NCI-H1694 treated with DMSO at 0.1 percent for 48 hours (cell line): Measurements from ENCODE around the gene TMEM125.

Source experiments
- DNase-seq: peaks from one replicate; lab custom pipeline; 2025; lab: John Stamatoyannopoulos, UW

TMEM125 gene

GRCh38 chr1:43274125-43274803 lies 4.5 kb downstream of the TMEM125 start:
- DNase-seq, result no peak

- no peak for DNase-seq
Measured at GRCh38 chr1:43274804-43275180, 5.0 kb downstream of the TMEM125 start.

- no peak for DNase-seq
Measured at GRCh38 chr1:43275826-43276620, 6.2 kb downstream of the TMEM125 start.

DNA sequence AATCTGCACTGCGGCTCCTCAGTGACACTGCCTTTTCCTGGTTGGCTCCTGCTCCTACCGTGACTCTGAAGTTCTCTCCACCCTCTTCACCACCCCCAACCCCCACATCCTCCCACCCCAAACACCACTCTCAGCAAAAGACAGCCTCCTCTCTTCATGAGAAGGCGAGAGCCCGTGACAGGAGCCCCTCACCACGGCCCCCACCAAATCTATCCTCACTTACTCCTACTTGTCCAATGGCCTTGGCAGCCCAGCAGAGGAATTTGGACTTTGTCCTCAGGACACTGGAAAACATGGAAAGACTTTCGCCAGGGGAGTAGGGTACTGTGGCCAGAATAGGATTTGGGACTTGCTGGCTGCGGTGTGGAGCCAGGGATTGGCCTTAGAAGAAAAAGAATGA lies 6.9 kb downstream of the TMEM125 start:
- no peak for DNase-seq

GRCh38 chr1:43277116-43277876 lies 7.5 kb downstream of the TMEM125 start:
- no peak for DNase-seq

- no peak for DNase-seq
Measured at GRCh38 chr1:43279161-43279560, 9.4 kb downstream of the TMEM125 start.

- DNase-seq, result no peak
Measured at GRCh38 chr1:43279666-43280065, 9.9 kb downstream of the TMEM125 start.

DNA sequence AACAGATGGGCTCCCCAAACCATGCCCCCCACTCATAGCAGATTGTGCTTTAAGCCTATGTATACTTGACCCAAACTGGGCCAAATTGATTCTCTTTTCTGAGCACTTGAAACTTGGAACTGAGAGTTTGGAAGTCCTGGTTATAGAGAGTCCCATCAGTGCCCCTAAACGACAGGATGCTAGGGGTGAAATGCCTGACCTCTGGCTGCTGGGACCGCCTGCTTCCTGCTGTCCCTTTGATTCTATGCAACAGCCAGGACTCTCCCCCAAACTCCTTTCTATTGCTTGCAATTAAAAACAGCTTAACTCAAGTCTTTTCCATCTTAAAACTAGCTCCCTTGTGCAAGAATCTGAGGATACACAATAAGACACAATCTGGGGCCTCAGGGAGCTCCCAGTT lies 10.9 kb downstream of the TMEM125 start:
- no peak for DNase-seq

GRCh38 chr1:43282220-43283195 lies 12.7 kb downstream of the TMEM125 start:
- no peak for DNase-seq

DNA sequence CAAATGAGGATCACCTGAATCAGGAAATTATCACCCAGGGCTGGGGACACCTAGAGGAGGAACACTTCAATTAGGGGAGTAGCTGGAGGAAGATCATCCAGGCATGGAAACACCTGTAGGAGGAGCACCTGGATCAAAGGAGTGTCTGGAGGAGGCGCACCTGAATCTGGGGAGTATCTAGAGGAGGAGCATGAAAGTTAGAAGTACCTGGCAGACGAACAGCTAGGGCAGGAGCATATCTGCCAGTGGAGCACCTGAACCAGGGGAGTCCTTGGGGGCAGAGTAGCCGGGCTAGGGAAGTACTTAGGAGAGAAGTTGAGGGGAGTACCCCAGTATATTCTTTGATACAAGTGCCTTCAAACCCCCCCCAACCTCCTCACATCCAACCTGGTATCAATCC lies 14.3 kb downstream of the TMEM125 start:
- DNase-seq, result no peak

DNA sequence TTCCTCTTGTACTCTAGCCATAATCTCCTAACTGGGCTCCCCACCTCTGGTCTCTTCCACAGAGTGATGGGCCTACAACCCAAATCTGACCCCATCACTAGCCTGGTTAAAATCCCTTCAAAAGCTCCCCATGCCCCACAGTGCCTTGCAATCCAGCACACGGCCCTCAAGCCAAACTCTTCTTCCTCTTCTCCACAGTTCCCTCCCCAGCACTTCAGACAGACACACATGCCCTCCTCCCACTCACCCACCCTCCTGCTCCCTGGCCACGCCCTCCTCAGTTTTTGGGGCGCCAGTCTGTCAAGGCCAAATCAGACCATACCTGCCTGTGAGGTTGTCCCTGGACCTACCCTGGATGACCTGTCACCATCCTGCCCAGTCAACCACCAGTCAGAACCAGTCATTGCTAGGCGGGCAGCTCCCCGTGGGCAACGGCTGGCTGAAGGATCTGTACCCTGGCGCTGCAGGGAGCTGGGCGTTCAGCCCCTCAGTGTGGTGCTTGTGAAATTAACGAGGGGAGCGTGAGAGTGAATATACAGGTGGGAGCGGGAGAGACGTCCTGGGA lies 14.8 kb downstream of the TMEM125 start:
- no peak for DNase-seq

- DNase-seq, result no peak
Measured at GRCh38 chr1:43285269-43285990, 15.6 kb downstream of the TMEM125 start, which contains the start of gene C1orf210. TSS of gene C1orf210 (minus strand) at chr1:43285581. CDS start at chr1:43283270, 2,311 bp downstream.

DNA sequence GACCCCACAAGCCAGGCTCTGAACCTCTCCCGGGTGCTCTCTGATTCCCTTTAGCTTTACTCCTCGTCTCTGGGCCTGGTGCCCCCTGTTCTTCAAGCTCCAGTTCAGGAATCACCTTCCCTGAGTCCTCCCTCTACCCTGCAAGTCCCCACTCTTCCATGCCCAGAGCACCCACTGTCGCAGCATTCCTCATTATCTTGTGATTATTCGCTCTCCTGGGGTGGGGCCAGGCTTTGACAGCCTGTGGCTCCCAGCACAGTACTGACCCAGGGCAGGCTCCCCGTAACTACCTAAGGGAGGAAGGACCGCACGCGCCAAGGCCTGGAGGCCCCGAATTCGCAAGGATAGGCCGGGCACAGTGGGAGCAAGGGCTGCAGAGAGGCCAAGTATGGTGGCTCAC lies 16.3 kb downstream of the TMEM125 start:
- no peak for DNase-seq

- DNase-seq, result no peak
Measured at GRCh38 chr1:43286533-43286932, 16.8 kb downstream of the TMEM125 start.

- DNase-seq, result peak; percentile 38
Measured at GRCh38 chr1:43288058-43288784, 18.4 kb downstream of the TMEM125 start.

DNA sequence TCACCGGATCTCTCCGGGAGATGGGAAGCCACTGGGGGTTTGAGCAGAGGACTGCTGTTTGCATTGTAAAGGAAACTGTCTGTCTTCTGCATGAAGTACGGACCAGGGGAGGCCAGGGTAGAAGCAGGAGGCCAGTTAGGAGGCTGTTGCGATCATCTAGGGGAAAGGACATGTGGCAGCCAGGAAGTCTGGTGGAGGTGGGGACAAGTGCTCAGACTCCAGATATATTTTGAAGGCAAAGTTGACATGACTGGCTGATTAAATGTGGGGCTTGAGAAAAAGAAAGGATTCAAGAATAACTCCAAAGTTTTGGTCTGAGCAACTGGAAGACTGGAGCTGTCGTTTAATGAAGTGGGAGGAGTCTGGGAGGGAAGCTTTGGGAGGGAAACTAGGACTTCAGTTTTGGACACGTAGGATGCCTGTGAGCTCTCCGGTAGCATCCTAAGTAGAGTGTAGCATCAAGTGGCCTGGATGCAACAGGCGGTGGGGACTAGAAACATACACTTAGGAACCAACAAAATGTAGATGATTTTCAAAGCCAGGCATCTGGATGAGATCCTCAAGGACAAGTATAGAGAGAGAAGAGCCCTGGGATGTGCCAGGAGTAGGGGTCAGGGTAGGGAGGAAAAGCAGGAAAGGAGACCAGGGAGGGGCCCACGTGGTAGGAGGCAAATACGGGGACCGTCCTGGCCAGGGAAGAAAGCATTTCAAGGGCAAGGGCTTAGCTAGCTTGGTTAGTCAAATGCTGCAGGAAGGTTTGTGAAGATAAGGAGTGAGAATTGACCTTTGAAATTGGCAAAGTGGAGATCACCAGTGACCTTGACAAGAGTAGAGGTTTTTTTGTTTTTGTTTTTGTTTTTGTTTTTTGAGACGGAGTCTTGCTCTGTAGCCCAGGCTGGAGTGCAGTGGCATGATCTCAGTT lies 19.3 kb downstream of the TMEM125 start:
- DNase-seq, result no peak

- DNase-seq, result peak; percentile 35
Measured at GRCh38 chr1:43292216-43292615, 22.4 kb downstream of the TMEM125 start.

GRCh38 chr1:43292679-43293078 lies 22.9 kb downstream of the TMEM125 start:
- DNase-seq, result no peak

GRCh38 chr1:43293176-43293575 lies 23.4 kb downstream of the TMEM125 start:
- no peak for DNase-seq
